Measurements from ENCODE around the gene EFCAB14.
A peak's percentile ranks its signal among the peaks of the same experiment; 100 is the strongest.
"Not testable (repeated sequence)": the region's sequence is repeated elsewhere in the genome, so short reads cannot be mapped to it uniquely, and the experiment has no call there.

Gene EFCAB14

GRCh38 chr1:46657775-46658174, 61.1 kb downstream of the EFCAB14 start:
- DNase-seq (ENCODE audit: low spot score) (no peak), FAIRE-seq (no peak)

- DNase-seq (ENCODE audit: low spot score): no peak
- FAIRE-seq: no peak
These were observed 62.3 kb downstream of the EFCAB14 start for GRCh38 chr1:46656643-46657042.

- FAIRE-seq (no peak), DNase-seq (ENCODE audit: low spot score) (no peak)
These were observed 63.1 kb downstream of the EFCAB14 start for GRCh38 chr1:46655848-46656247.

GRCh38 chr1:46654698-46655097, 64.2 kb downstream of the EFCAB14 start:
- not testable (repeated sequence) for FAIRE-seq; DNase-seq (ENCODE audit: low spot score)

GRCh38 chr1:46654012-46654411, 64.9 kb downstream of the EFCAB14 start:
- DNase-seq (ENCODE audit: low spot score): no peak
- FAIRE-seq: no peak

- FAIRE-seq (no peak), DNase-seq (ENCODE audit: low spot score) (no peak)
These were observed 65.4 kb downstream of the EFCAB14 start for GRCh38 chr1:46653405-46653958.

- FAIRE-seq: no peak
- DNase-seq (ENCODE audit: low spot score): no peak
These were observed 66.4 kb downstream of the EFCAB14 start for GRCh38 chr1:46652321-46653100.

- not testable (repeated sequence) for FAIRE-seq; DNase-seq (ENCODE audit: low spot score)
These were observed 67.8 kb downstream of the EFCAB14 start for GRCh38 chr1:46651152-46651551.

GRCh38 chr1:46650491-46650890, 68.4 kb downstream of the EFCAB14 start:
- FAIRE-seq: no peak
- no peak for DNase-seq (ENCODE audit: low spot score)

- no peak for FAIRE-seq
These were observed 69.2 kb downstream of the EFCAB14 start for GRCh38 chr1:46649764-46650163.

GRCh38 chr1:46647611-46648010, 71.3 kb downstream of the EFCAB14 start:
- FAIRE-seq (no peak), DNase-seq (ENCODE audit: low spot score) (no peak)

More at GRCh38 chr1:46649764-46650163, 69.2 kb downstream of the EFCAB14 start:
- no peak for DNase-seq (ENCODE audit: low spot score)

- DNase-seq (ENCODE audit: low spot score) (no peak), FAIRE-seq (no peak)
These were observed 72.1 kb downstream of the EFCAB14 start for GRCh38 chr1:46646844-46647243.

GRCh38 chr1:46646331-46646730, 72.6 kb downstream of the EFCAB14 start:
- DNase-seq (ENCODE audit: low spot score) (no peak), FAIRE-seq (no peak)

- no peak for DNase-seq (ENCODE audit: low spot score)
- FAIRE-seq: no peak
These were observed 73.1 kb downstream of the EFCAB14 start for GRCh38 chr1:46645815-46646214.

GRCh38 chr1:46643368-46643775, 75.5 kb downstream of the EFCAB14 start:
- DNase-seq (ENCODE audit: low spot score) (peak; percentile 72), FAIRE-seq (peak; percentile 82)

- FAIRE-seq (no peak), DNase-seq (ENCODE audit: low spot score) (no peak)
These were observed 76.7 kb downstream of the EFCAB14 start for GRCh38 chr1:46642115-46642680.

- FAIRE-seq: no peak
These were observed 79.4 kb downstream of the EFCAB14 start for GRCh38 chr1:46639547-46639946.

GRCh38 chr1:46638921-46639320, 80.0 kb downstream of the EFCAB14 start:
- FAIRE-seq (no peak), DNase-seq (ENCODE audit: low spot score) (no peak)

More at GRCh38 chr1:46639547-46639946, 79.4 kb downstream of the EFCAB14 start:
- DNase-seq (ENCODE audit: low spot score): no peak

GRCh38 chr1:46637444-46638083, 81.3 kb downstream of the EFCAB14 start:
- FAIRE-seq: no peak
- DNase-seq (ENCODE audit: low spot score): no peak

- FAIRE-seq: no peak
- no peak for DNase-seq (ENCODE audit: low spot score)
These were observed 83.7 kb downstream of the EFCAB14 start for GRCh38 chr1:46635205-46635604.

GRCh38 chr1:46630719-46631118, 88.2 kb downstream of the EFCAB14 start:
- FAIRE-seq: no peak
- no peak for DNase-seq (ENCODE audit: low spot score)
